Measurements from ENCODE around the gene MIF4GD.

MIF4GD gene

DNA sequence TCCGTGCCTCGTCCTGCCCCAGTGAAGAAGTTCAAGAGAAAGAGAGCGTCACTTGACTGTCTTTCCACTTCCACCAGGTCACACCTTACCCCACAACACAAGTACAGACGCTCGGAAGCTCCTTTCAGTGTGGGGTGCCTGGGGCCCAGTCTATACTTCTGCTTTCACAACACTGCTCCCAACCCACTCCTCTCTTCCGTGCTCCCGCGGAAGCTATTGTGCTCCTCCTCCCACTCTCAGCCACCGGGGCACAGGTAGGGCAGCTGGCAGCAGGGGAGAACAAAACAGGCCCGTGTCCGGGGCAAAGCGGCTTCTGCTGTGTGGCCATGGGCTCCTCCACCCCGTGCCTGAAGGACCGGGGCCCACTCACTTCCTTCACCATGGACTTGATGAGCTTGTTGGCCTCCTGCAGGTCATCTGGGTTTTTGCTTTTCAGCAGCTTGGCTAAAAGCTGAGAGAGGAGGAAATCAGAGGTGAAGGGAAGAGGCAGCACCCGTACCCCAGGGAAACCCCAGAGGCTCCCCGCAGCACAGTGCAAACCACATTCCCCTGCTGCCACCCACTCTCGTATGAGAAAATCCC, 28.5 kb downstream of the MIF4GD start:
- Histone ChIP-seq H3K4me3 (ENCODE audit: insufficient read depth, low read depth, low read length) (no peak overlapping the region), H3K36me3 (ENCODE audit: control insufficient read depth, insufficient read depth, low read length) (peaks cover 32% of the 10 kb centered on the region), H3K4me1 (ENCODE audit: control insufficient read depth, insufficient read depth, low read length) (no peaks in the 10 kb centered on the region), H3K27me3 (ENCODE audit: control insufficient read depth, insufficient read depth, low read length, poor library complexity, severe bottlenecking) (no peaks in the 10 kb centered on the region), H3K9me3 (ENCODE audit: control insufficient read depth, low read length) (no peaks in the 10 kb centered on the region), H3K27ac (ENCODE audit: insufficient read depth, low read depth, low read length, poor library complexity, severe bottlenecking) (no peak overlapping the region)
- WGBS, 2 experiments: 95 to 98% methylated on average over 17 of the region's 17 CpGs

- peaks cover 33% of the 10 kb centered on the region for H3K36me3 ChIP-seq (ENCODE audit: control insufficient read depth, insufficient read depth, low read length)
- 95 to 97% methylated on average over 15 of the region's 15 CpGs for WGBS, 2 experiments
- no peaks in the 10 kb centered on the region for H3K9me3 ChIP-seq (ENCODE audit: control insufficient read depth, low read length)
- no peak overlapping the region for H3K4me3 ChIP-seq (ENCODE audit: insufficient read depth, low read depth, low read length)
- no peak overlapping the region for H3K27ac ChIP-seq (ENCODE audit: insufficient read depth, low read depth, low read length, poor library complexity, severe bottlenecking)
- H3K27me3 ChIP-seq (ENCODE audit: control insufficient read depth, insufficient read depth, low read length, poor library complexity, severe bottlenecking): no peaks in the 10 kb centered on the region
- H3K4me1 ChIP-seq (ENCODE audit: control insufficient read depth, insufficient read depth, low read length): no peaks in the 10 kb centered on the region
Observed at GRCh38 chr17:75241996-75242460, 29.0 kb downstream of the MIF4GD start.

GRCh38 chr17:75241502-75241901, 29.5 kb downstream of the MIF4GD start:
- Histone ChIP-seq H3K27ac (ENCODE audit: insufficient read depth, low read depth, low read length, poor library complexity, severe bottlenecking) (no peak overlapping the region), H3K9me3 (ENCODE audit: control insufficient read depth, low read length) (no peaks in the 10 kb centered on the region), H3K4me1 (ENCODE audit: control insufficient read depth, insufficient read depth, low read length) (no peaks in the 10 kb centered on the region), H3K36me3 (ENCODE audit: control insufficient read depth, insufficient read depth, low read length) (peaks cover 38% of the 10 kb centered on the region), H3K4me3 (ENCODE audit: insufficient read depth, low read depth, low read length) (no peak overlapping the region), H3K27me3 (ENCODE audit: control insufficient read depth, insufficient read depth, low read length, poor library complexity, severe bottlenecking) (no peaks in the 10 kb centered on the region)
- WGBS, 2 experiments: 94 to 96% methylated on average over 9 of the region's 9 CpGs

- no peaks in the 10 kb centered on the region for H3K4me1 ChIP-seq (ENCODE audit: control insufficient read depth, insufficient read depth, low read length)
- no peak overlapping the region for H3K27ac ChIP-seq (ENCODE audit: insufficient read depth, low read depth, low read length, poor library complexity, severe bottlenecking)
- H3K36me3 ChIP-seq (ENCODE audit: control insufficient read depth, insufficient read depth, low read length): peaks cover 41% of the 10 kb centered on the region
- no peak overlapping the region for H3K4me3 ChIP-seq (ENCODE audit: insufficient read depth, low read depth, low read length)
- WGBS, 2 experiments: 98 to 100% methylated on average over 7 of the region's 7 CpGs
- H3K27me3 ChIP-seq (ENCODE audit: control insufficient read depth, insufficient read depth, low read length, poor library complexity, severe bottlenecking): no peaks in the 10 kb centered on the region
- no peaks in the 10 kb centered on the region for H3K9me3 ChIP-seq (ENCODE audit: control insufficient read depth, low read length)
Observed at GRCh38 chr17:75241143-75241430, 29.9 kb downstream of the MIF4GD start.

GRCh38 chr17:75240394-75241142, 30.5 kb downstream of the MIF4GD start:
- no peaks in the 10 kb centered on the region for H3K27me3 ChIP-seq (ENCODE audit: control insufficient read depth, insufficient read depth, low read length, poor library complexity, severe bottlenecking)
- WGBS, 2 experiments: 67 to 71% methylated on average over 23 of the region's 23 CpGs
- H3K36me3 ChIP-seq (ENCODE audit: control insufficient read depth, insufficient read depth, low read length): peaks cover 42% of the 10 kb centered on the region
- no peaks in the 10 kb centered on the region for H3K4me1 ChIP-seq (ENCODE audit: control insufficient read depth, insufficient read depth, low read length)
- H3K4me3 ChIP-seq (ENCODE audit: insufficient read depth, low read depth, low read length): no peak overlapping the region
- no peaks in the 10 kb centered on the region for H3K9me3 ChIP-seq (ENCODE audit: control insufficient read depth, low read length)
- peak overlapping the region; percentile 50 for H3K27ac ChIP-seq (ENCODE audit: insufficient read depth, low read depth, low read length, poor library complexity, severe bottlenecking)

GRCh38 chr17:75239778-75240393, 31.1 kb downstream of the MIF4GD start:
- H3K9me3 ChIP-seq (ENCODE audit: control insufficient read depth, low read length): no peaks in the 10 kb centered on the region
- peaks cover 48% of the 10 kb centered on the region for H3K36me3 ChIP-seq (ENCODE audit: control insufficient read depth, insufficient read depth, low read length)
- peak overlapping the region; percentile 50 for H3K27ac ChIP-seq (ENCODE audit: insufficient read depth, low read depth, low read length, poor library complexity, severe bottlenecking)
- H3K4me3 ChIP-seq (ENCODE audit: insufficient read depth, low read depth, low read length): no peak overlapping the region
- H3K27me3 ChIP-seq (ENCODE audit: control insufficient read depth, insufficient read depth, low read length, poor library complexity, severe bottlenecking): no peaks in the 10 kb centered on the region
- H3K4me1 ChIP-seq (ENCODE audit: control insufficient read depth, insufficient read depth, low read length): no peaks in the 10 kb centered on the region
- WGBS, 2 experiments: 93 to 94% methylated on average over 23 of the region's 23 CpGs

- WGBS, 2 experiments: 94 to 96% methylated on average over 12 of the region's 12 CpGs
- no peaks in the 10 kb centered on the region for H3K9me3 ChIP-seq (ENCODE audit: control insufficient read depth, low read length)
- H3K4me1 ChIP-seq (ENCODE audit: control insufficient read depth, insufficient read depth, low read length): no peaks in the 10 kb centered on the region
- H3K27ac ChIP-seq (ENCODE audit: insufficient read depth, low read depth, low read length, poor library complexity, severe bottlenecking): no peak overlapping the region
- no peaks in the 10 kb centered on the region for H3K27me3 ChIP-seq (ENCODE audit: control insufficient read depth, insufficient read depth, low read length, poor library complexity, severe bottlenecking)
- peaks cover 55% of the 10 kb centered on the region for H3K36me3 ChIP-seq (ENCODE audit: control insufficient read depth, insufficient read depth, low read length)
- no peak overlapping the region for H3K4me3 ChIP-seq (ENCODE audit: insufficient read depth, low read depth, low read length)
Observed at GRCh38 chr17:75239214-75239613, 31.8 kb downstream of the MIF4GD start.

- no peaks in the 10 kb centered on the region for H3K4me1 ChIP-seq (ENCODE audit: control insufficient read depth, insufficient read depth, low read length)
- H3K27me3 ChIP-seq (ENCODE audit: control insufficient read depth, insufficient read depth, low read length, poor library complexity, severe bottlenecking): no peaks in the 10 kb centered on the region
- 81 to 83% methylated on average over 13 of the region's 13 CpGs for WGBS, 2 experiments
- no peak overlapping the region for H3K27ac ChIP-seq (ENCODE audit: insufficient read depth, low read depth, low read length, poor library complexity, severe bottlenecking)
- H3K4me3 ChIP-seq (ENCODE audit: insufficient read depth, low read depth, low read length): no peak overlapping the region
- peaks cover 51% of the 10 kb centered on the region for H3K36me3 ChIP-seq (ENCODE audit: control insufficient read depth, insufficient read depth, low read length)
- H3K9me3 ChIP-seq (ENCODE audit: control insufficient read depth, low read length): no peaks in the 10 kb centered on the region
Observed at GRCh38 chr17:75238684-75239191, 32.3 kb downstream of the MIF4GD start.

DNA sequence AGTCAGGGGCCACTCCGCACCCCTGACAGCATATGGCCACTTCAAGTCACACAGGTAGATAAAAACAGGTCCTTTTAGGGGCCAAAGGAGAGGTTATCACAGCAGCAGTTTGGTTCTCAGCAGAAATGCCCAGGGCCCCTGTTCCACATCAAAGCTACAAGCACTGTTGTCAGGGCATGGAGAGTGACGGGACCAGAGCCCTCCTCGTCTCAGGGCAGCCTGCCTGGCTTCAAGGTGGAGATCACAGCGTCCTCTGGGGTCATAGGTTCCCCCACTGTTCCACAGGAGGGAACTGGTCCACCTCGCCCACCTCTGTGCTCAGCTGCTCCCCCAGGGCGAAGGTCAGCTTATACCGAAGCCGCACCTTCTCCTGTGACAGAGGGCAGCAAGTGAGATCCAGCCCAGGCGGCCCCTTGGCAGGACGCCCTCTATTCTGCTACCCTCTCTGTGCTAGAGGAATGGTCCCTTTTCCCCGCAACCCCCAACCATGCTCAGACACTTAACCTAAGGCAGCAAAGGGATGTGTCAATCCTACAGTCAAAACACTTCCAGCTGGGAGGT, 32.9 kb downstream of the MIF4GD start:
- WGBS, 2 experiments: 93 to 96% methylated on average over 11 of the region's 11 CpGs
- Histone ChIP-seq H3K4me3 (ENCODE audit: insufficient read depth, low read depth, low read length) (no peak overlapping the region), H3K27me3 (ENCODE audit: control insufficient read depth, insufficient read depth, low read length, poor library complexity, severe bottlenecking) (no peaks in the 10 kb centered on the region), H3K9me3 (ENCODE audit: control insufficient read depth, low read length) (no peaks in the 10 kb centered on the region), H3K27ac (ENCODE audit: insufficient read depth, low read depth, low read length, poor library complexity, severe bottlenecking) (no peak overlapping the region), H3K36me3 (ENCODE audit: control insufficient read depth, insufficient read depth, low read length) (peaks cover 47% of the 10 kb centered on the region), H3K4me1 (ENCODE audit: control insufficient read depth, insufficient read depth, low read length) (no peaks in the 10 kb centered on the region)
